Muscle layer of duodenum (tissue), 2 donors: ENCODE measurements around the gene INPP5A.

ENCODE experiments used
- H3K27ac ChIP-seq: one replicate; pipeline ENCODE4 v1.7.0; 2013; ENCODE audit warnings: mild to moderate bottlenecking, low read length
- H3K27me3 ChIP-seq: one replicate; pipeline ENCODE4 v1.7.0; 2013; ENCODE audit warnings: low read depth, mild to moderate bottlenecking, control low read depth, low read length
- H3K36me3 ChIP-seq, 2 donors: one replicate each; pipeline ENCODE4 v1.7.0; 2013; ENCODE audit warnings: low read length in 2 of 2, control low read depth in 1 of 2, mild to moderate bottlenecking in 1 of 2; ENCODE audit not compliant: insufficient read depth in 2 of 2, control insufficient read depth in 1 of 2
- H3K4me1 ChIP-seq, 2 donors: one replicate each; pipeline ENCODE4 v1.7.0; 2013; ENCODE audit warnings: low read length in 2 of 2, mild to moderate bottlenecking in 2 of 2, control low read depth in 1 of 2, moderate library complexity in 1 of 2; ENCODE audit not compliant: insufficient read depth in 2 of 2, control insufficient read depth in 1 of 2
- H3K4me3 ChIP-seq, 2 donors: one replicate each; pipeline ENCODE4 v1.7.0; 2013; ENCODE audit warnings: low read length in 2 of 2, low read depth in 1 of 2, mild to moderate bottlenecking in 1 of 2
- H3K9me3 ChIP-seq, 2 donors: one replicate each; pipeline ENCODE4 v1.7.0; 2013; ENCODE audit warnings: low read length in 2 of 2, control low read depth in 1 of 2, mild to moderate bottlenecking in 1 of 2; ENCODE audit not compliant: control insufficient read depth in 1 of 2
- donor health status: healthy.

INPP5A gene

DNA sequence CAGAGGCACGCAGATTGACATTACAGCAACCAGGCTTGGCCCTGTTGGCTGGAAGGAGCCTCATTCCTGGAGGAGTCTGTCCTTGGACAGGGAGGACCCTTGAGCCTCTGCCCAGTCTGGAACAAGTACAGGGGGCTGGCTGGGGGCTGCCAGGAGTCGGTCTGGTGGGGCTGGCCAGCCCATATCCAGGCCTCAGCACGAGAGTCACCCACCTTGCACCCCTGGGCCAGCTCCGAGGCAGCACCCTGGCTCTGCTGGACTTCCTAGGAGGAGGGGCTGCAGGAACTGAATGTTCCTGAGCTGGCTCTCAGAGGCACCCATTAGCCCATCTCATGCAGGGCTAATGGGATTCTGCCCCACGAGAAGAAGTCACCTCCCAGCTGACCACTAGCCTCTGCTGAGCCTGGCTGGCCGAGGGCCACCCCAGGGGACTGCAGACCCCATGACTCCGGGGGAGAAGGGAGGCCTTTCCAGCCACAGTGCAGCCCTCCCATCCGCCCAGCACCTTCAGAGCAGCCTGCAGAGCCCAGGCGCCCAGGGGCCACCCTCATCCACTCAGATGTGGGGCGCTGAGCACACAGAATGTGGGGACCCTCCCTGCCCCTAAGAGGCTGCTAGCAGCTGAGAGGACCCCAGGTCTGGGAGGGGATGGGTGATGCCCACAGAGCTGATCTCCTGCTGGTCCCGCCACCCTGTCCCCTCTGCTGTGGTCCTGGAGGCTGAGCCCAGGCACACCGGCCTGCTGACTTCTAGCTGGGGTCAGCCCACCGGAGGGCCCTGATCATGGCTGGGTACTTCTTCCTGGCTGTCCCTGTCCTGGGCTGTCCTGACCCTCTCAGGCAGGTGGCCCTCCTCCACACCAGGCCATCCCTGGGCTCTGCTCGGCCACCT is 14.8 kb upstream of the INPP5A start:
- peaks cover 5 to 35% of the 10 kb centered on the region in 2 donors for H3K4me1 ChIP-seq
- H3K27ac ChIP-seq = no peak overlapping the region
- no peaks in the 10 kb centered on the region for H3K27me3 ChIP-seq
- H3K9me3 ChIP-seq = no peaks in the 10 kb centered on the region
- H3K4me3 ChIP-seq = no peak overlapping the region
- no peaks in the 10 kb centered on the region for H3K36me3 ChIP-seq

DNA sequence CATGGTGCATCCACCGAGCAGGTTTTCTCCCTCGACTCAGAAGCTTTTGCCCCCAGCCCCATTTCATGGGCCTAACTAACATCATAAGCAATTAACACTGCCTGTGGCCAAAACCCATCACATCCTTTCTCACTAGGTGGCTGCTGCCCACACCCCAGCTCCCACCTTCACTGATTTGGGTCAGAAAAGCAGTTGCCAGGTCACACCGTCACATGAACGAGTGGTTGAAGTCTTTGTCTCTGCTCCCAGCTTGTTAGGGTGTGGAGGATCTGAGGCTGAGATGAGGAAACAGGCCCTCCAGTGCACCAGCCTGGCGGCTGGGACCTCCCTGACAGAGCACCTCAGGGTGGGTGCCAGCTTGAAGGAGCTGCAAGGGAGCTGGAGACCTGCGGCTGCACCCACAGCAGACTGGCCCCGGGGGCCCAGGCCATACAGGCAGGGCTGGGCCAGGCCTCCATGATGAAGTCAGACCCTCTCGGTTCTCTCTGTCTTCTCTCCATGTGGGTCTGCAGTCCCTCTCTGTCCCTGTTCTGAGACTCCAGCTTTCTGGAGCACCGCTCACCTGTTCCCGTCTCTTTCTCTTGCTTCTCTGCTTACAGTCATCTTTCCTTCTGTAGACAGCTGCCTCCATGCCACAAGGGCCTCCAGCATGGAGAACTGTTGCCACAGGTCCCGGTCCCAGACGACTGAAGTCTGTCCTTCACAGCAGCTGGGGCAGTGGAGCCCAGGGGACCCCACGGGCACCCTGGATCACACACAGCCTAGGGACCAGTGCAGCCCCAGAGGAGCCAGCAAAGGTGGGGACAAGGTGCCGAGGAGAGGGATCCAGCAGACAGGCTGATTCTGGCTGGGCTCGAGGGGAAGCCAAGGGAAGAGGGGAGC is 13.8 kb upstream of the INPP5A start:
- no peak overlapping the region for H3K4me3 ChIP-seq
- H3K36me3 ChIP-seq = no peaks in the 10 kb centered on the region
- peaks cover 0 to 26% of the 10 kb centered on the region in 2 donors for H3K4me1 ChIP-seq
- no peaks in the 10 kb centered on the region for H3K27me3 ChIP-seq
- H3K27ac ChIP-seq = no peak overlapping the region
- H3K9me3 ChIP-seq = no peaks in the 10 kb centered on the region

DNA sequence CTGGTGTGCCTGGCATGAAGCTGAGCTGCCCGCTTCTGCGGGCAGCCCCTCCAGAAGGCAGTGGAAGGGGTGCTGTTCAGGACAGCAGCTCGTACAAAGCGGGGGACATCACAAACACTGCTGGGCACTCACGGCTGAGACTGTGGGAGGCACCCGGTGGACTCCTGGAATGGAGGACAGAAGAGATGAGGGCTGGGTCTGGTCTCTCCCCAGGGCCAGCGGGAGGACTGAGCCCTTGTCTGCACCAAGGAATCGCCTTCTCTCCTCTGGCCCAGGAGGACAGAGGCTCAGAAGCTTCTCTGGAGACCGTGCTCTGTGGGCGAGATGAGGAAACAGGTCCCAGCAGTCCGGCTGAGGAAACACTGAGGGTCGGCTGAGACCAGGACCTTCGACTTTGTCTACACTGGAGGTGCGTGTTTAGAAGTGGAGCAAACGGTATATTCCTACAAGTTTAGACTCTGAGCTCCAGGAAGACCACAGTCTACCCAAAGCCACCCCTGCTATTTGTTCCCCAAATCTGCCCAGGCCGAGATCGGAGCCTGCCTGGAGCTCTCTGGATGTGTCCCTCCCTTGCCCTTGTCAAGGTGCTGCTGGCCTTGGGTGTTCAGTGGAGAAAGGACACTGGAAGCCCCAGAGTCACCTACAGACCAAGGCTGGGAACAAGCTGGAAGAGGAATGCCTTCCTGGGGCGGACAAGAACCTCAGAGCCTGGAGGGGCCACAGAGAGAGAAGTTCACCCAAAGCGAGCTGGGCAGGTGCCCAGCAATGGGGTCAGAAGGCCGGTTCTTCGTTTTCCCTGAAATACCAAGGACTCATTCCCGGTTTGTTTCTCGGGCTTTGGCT is 12.9 kb upstream of the INPP5A start:
- H3K36me3 ChIP-seq = no peaks in the 10 kb centered on the region
- H3K4me1 ChIP-seq = peaks cover 0 to 17% of the 10 kb centered on the region in 2 donors
- H3K9me3 ChIP-seq = no peaks in the 10 kb centered on the region
- H3K27me3 ChIP-seq = no peaks in the 10 kb centered on the region
- no peak overlapping the region for H3K4me3 ChIP-seq
- H3K27ac ChIP-seq = no peak overlapping the region

DNA sequence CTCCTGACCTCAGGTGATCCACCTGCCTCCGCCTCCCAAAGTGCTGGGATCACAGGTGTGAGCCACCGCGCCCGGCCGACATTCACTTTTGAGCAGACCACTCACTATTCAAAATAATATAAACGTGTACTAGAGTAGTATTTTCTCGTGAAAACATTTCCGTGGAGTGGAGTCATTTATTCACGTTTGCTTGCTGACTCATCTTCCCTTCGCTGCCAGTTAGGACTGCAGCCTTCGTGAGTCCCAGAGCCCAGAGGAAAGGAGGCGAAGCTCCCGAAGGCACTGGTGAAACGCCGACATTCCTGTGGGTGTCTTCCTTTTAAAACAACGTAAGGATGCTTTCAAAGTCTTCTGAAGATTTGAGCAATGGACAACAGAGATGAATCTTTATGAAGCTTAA is 10.9 kb upstream of the INPP5A start:
- H3K27me3 ChIP-seq = no peaks in the 10 kb centered on the region
- H3K9me3 ChIP-seq = no peaks in the 10 kb centered on the region
- H3K4me3 ChIP-seq = no peak overlapping the region
- H3K36me3 ChIP-seq = no peaks in the 10 kb centered on the region
- no peaks in the 10 kb centered on the region for H3K4me1 ChIP-seq
- no peak overlapping the region for H3K27ac ChIP-seq

DNA sequence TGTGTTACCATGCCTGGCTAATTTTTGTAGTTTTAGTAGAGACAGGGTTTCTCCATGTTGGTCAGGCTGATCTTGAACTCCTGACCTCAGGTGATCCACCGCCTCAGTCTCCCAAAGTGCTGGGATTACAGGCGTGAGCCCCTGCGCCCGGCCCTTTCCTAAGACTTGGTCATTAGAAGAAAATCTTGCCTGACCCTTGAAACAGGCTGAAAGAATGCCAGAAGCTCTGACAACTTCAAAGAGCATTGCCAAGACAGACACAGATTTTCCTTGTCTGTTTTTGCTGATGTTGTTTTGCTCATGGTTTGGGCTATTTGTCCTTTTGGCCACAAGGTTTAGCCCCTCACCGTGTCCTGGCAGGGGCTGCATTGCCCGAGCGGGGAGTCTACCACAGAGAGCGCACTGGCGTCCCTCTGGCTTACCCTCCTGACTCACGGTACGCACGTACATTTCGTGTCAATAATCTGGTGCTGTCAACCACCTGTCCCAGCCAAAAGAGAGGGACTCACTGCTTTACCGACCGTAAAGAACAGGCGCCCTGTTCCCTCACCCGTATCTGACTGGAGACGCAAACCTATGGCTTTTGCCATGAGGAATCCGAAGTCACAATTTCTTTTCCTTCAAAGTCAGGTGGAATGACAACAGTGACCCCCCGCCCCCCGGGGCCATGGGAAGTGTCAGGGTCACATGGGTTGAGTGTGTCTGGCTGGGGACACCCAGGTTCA is 10.1 kb upstream of the INPP5A start:
- Histone ChIP-seq H3K36me3 (no peaks in the 10 kb centered on the region), H3K4me1 (no peaks in the 10 kb centered on the region), H3K27ac (no peak overlapping the region), H3K27me3 (no peaks in the 10 kb centered on the region), H3K9me3 (no peaks in the 10 kb centered on the region), H3K4me3 (no peak overlapping the region)

DNA sequence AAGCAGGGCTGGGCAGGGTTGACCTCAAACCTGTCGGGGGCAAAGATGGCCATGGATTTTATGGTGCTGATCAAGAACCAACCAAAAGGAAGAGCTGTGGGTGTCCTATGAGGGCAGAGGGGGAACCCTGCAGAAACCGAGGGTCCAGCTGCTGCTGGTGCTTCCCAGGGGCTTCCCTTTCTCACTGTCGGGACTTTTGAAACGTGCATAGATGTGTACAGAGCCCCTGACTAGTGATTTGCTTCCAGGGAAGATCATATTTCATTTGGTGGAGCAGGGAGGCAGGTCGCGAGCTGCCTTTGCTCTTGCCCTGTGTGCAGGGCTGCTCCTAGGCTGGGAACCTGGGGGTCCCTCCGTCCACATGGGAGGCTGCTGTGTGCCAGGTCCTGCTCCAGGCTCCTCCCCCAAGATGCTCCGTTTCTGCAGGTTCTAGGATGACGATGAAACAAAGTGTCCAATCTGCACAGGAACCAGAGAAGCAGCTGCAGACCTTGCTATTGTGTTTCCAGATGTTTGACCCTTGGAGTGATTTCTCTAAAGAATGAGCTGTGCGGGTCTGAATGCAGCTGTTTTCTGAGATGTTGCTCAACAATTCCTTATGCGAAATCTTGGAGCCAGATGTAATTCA is 9.4 kb upstream of the INPP5A start:
- Histone ChIP-seq H3K4me1 (no peaks in the 10 kb centered on the region), H3K36me3 (no peaks in the 10 kb centered on the region), H3K4me3 (no peak overlapping the region), H3K9me3 (no peaks in the 10 kb centered on the region), H3K27ac (no peak overlapping the region), H3K27me3 (no peaks in the 10 kb centered on the region)

DNA sequence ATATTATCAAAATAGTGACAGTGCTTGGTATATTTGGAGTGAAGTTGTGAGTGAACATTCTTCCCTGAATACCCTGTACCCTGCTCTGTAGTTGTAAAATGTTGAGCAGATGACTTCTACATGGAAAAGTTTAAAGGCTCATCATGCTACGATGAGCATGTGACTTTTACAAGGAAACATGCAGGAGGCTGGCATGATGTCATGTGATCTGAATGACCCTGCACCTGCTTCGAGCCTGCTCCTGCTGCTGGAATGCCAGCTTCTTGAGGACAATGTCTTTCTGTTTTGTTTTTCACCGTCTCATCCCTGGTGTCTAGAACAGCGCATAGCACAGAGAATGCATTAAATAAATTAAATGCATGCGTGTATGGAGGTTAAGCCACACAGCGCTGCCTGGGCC is 5.4 kb upstream of the INPP5A start:
- Histone ChIP-seq H3K4me1 (peaks cover 0 to 15% of the 10 kb centered on the region in 2 donors), H3K27me3 (no peaks in the 10 kb centered on the region), H3K27ac (no peak overlapping the region), H3K36me3 (no peaks in the 10 kb centered on the region), H3K4me3 (no peak overlapping the region), H3K9me3 (no peaks in the 10 kb centered on the region)

DNA sequence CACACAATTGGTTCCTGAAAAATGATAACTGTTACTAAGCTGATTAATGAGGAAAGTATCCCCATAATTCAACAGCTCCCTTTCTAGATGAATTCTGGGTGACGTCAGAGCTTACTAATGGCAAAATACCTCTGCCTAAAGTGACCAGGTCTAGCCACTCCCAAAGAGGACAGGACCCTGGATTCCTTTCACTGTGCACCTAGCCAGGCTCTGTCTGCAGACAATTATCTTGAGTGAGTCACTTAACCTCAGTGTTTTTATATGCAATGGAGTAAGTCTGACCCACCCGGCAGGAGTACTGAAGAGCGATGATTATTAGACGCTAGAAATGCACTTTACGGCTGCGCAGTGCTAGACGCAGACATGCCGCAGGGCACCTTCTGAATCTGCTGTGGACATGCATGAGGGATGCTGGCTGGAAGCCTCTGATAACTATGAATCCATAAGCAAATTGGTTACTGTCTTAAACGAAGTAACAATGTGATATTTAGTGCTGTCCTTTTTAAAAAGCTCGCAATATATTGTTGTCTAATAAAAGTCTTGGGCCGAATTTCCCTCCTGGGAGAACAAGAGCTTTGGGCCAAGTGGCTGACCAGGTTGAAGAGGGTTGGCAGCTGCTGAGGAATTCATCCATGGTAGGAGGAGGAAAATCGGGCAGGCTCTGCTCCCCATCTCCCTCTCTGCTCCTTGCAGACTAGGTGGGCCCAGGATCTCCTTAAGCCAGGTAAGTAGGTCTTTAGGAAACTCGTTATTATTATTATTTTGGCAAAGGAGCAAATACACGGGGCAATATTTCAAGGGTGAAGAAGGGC is 4.6 kb upstream of the INPP5A start:
- Histone ChIP-seq H3K4me3 (no peak overlapping the region), H3K9me3 (no peaks in the 10 kb centered on the region), H3K4me1 (peaks cover 0 to 15% of the 10 kb centered on the region in 2 donors), H3K27ac (no peak overlapping the region), H3K27me3 (no peaks in the 10 kb centered on the region), H3K36me3 (no peaks in the 10 kb centered on the region)

DNA sequence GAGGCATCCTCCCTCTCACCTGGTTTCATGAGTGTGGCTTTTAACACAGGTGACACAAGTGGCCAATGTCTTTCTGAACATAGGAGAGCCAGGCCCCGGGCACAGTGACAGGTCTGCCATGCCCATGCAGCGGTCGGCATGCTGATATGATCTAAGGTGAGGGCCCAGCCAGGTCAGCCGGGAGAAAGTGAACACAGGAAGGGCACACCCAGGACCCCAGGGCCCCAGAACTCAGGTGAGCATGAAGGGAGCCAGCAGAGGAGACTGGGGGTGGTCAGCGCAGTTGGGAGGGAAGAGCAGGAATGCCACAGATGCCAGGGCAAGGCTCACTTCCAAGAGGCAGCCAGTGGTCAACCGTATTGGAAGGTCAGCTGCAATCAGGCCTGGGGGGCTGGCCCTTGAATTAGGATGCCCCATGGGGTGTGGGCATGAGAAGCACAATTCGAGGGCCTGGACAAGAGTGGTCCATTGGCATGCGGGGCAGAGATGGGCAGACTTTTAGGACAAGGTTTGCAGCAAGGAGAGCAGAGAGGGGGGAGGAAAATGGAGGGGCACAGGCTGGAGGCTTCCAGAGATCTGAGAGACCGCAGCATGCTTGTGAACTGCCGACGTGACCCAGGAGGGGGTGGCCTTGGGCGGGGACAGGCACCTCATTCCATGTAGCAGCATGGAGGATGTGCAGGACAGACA is 3.9 kb upstream of the INPP5A start:
- Histone ChIP-seq H3K27ac (no peak overlapping the region), H3K27me3 (no peaks in the 10 kb centered on the region), H3K4me1 (peaks cover 0 to 17% of the 10 kb centered on the region in 2 donors), H3K4me3 (no peak overlapping the region), H3K36me3 (no peaks in the 10 kb centered on the region), H3K9me3 (no peaks in the 10 kb centered on the region)
